HUDEP-2 (cell line): Measurements from ENCODE around the gene MIA3.
"Not testable (repeated sequence)": the region's sequence is repeated elsewhere in the genome, so short reads cannot be mapped to it uniquely, and the experiment has no call there.

ENCODE experiments used
- DNase-seq, 76 experiments: peaks; one replicate each; lab custom pipeline; 2025; ENCODE audit not compliant: unreplicated experiment in 76 of 76; lab: John Stamatoyannopoulos, UW

Gene MIA3, protein sequence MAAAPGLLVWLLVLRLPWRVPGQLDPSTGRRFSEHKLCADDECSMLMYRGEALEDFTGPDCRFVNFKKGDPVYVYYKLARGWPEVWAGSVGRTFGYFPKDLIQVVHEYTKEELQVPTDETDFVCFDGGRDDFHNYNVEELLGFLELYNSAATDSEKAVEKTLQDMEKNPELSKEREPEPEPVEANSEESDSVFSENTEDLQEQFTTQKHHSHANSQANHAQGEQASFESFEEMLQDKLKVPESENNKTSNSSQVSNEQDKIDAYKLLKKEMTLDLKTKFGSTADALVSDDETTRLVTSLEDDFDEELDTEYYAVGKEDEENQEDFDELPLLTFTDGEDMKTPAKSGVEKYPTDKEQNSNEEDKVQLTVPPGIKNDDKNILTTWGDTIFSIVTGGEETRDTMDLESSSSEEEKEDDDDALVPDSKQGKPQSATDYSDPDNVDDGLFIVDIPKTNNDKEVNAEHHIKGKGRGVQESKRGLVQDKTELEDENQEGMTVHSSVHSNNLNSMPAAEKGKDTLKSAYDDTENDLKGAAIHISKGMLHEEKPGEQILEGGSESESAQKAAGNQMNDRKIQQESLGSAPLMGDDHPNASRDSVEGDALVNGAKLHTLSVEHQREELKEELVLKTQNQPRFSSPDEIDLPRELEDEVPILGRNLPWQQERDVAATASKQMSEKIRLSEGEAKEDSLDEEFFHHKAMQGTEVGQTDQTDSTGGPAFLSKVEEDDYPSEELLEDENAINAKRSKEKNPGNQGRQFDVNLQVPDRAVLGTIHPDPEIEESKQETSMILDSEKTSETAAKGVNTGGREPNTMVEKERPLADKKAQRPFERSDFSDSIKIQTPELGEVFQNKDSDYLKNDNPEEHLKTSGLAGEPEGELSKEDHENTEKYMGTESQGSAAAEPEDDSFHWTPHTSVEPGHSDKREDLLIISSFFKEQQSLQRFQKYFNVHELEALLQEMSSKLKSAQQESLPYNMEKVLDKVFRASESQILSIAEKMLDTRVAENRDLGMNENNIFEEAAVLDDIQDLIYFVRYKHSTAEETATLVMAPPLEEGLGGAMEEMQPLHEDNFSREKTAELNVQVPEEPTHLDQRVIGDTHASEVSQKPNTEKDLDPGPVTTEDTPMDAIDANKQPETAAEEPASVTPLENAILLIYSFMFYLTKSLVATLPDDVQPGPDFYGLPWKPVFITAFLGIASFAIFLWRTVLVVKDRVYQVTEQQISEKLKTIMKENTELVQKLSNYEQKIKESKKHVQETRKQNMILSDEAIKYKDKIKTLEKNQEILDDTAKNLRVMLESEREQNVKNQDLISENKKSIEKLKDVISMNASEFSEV (N-terminal part only)

DNA sequence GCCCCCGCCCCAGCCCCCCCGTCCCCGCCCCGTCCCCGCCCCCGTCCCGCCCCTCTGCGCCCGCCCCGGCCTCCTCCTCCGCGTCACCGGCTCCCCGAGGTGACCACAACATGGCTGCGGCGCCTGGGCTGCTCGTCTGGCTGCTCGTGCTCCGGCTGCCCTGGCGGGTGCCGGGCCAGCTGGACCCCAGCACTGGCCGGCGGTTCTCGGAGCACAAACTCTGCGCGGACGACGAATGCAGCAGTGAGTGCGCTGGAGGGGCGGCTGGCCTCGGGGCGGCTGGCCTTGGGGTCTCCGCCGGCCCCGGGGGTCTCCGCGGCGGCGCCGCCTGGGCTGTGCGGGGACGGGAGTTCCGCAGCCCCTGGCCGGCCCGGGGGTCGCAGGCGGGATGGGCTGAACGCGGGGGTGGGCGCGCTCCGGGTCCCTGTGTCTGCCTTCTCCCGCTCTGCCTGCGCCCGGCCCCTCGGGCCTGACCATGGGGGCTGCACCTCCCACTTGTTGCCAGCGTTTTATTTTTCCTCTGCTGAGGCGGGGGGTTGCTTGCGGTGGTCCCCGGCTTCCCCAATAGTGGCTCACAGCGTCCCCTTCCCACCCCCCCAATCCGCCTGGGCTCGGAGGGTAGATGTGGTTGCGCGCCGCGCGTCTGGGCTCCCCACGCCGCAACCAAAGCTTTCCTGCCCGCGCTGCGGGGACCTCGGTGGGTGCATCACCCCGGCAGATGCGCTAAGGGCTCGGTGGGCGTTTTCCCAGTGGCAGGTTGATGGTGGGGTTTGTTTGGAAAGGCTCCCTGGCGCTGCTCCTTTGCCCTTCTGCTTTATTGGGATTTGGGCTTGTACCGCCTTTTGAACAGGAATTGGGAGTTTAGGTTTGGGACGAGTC is at the start of gene MIA3:
Gene MIA3, plus strand, starts transcription at position 97 of the 879 bp plus-strand sequence. Its CDS starts 14 bp downstream, at position 111.
- DNase-seq: peak in 39 of 76 experiments; percentile 33 to 90 (median 68)

DNA sequence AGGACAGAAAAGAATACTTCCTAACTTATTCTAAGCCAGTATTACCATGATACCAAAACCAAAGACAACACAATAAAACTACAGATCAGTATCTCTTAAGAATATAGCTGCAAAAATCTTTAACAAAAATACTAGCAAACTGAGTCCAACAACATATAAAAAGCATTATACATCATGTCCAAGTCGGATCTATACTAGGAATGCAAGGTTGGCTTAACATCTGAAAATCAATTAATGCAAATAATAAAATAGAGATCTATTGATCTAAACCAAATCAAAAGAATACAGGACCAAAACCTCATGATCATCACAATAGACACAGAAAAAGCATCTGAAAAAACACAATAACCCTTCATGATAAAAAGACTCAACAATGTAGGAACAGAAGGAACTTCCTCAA is 47.1 kb upstream of the MIA3 start:
- no peak for DNase-seq

DNA sequence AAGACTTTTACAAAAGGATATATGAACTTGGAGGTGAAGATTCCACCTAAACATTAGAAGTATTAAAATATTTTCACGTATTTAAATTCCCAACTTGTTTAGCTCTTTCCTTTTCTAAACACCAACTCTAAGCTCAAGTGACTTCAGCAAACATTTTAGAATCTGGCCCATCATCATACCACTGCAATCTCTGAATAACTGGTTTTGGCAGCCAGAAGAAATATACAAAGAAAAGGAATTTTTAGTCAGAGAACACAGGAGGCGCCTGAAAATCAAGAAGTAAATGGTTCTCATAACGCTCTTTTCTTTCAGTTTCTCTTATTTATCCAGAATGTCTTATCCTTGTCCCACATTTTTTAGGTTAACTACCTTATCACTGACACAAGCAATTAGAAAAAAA is 38.6 kb upstream of the MIA3 start:
- DNase-seq: no peak

DNA sequence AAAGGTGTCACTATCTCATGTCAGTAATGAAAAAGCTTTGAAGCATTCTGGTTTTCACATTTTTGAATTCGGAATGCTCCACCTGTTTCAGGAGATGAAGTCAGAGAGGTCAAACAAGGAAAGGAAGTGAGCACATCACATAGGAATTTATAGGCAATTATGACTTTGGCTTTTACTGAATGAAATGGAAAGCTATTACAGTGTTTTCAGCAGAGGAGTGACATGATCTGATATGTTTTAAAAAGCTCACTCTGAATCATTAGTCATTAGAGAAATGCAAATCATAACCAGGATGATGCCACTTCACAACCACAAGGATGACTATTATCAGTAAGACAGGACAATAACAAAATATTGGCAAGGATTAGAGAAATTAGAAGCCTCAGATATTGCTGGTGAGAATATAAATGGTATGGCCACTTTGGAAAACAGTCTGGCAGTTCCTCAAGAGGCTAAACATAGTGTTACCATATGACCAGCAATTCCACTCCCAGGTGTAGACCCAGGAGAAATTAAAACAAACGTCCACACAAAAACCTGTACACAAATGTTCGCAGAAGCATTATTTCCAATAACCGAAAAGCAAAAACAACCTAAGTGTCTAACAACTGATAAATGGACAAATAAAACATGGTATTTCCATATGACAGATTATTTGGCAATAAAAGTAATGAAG is 35.7 kb upstream of the MIA3 start:
- no peak for DNase-seq

DNA sequence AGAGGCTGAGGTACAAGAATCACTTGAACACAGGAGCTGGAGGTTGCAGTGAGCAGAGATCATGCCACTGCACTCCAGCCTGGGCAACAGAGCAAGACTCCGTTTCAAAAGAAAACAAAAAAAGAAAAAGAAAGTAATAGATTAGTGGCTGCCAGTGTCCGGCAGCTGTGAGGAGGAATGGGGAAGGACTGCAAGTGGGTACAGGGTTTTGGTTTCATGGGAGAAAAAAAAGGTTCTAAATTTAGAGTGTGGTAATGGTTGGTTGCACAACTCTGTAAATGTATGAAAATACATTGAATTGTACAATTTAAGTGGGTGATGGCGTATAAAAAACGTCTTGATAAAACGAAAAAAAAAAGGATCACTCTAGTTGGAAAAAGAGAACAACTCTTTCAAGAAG is 34.8 kb upstream of the MIA3 start:
- DNase-seq: no peak

DNA sequence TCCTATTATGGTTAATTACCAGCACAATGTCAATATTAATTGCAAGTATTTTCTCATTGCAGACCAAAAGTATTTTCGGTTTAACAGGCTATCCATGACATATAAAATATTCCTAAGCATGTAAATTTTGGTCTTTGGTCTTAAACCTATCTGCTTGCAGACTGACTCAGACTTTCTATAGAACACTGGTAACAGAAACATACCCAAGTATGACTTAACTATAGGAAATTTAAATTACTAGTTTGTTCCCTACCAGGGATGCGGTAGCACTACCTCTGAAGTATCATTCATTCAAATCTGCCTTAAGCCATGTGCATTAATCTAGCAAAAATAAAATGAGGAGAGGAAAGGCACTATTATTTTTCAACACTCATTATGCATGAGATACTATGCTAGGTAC is 31.1 kb upstream of the MIA3 start:
- DNase-seq: no peak

DNA sequence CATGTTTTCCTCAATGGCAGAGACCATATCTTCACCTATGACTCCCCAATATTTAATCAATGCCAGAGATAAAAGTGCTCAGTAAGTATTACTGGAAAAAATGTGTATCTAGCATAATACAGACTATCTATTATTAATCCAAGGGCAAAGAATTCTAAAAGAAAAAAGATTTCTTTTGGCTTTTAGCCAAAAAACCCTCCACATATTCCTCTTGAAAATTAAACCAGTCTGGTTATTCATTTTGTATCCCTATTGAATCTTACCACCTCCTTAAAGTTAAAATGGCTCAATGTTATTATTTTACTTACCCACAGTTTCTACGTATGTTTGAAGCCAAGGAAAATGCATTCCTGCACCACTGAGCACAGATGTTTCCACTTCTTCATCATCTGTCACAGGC is 29.8 kb upstream of the MIA3 start:
- no peak for DNase-seq

DNA sequence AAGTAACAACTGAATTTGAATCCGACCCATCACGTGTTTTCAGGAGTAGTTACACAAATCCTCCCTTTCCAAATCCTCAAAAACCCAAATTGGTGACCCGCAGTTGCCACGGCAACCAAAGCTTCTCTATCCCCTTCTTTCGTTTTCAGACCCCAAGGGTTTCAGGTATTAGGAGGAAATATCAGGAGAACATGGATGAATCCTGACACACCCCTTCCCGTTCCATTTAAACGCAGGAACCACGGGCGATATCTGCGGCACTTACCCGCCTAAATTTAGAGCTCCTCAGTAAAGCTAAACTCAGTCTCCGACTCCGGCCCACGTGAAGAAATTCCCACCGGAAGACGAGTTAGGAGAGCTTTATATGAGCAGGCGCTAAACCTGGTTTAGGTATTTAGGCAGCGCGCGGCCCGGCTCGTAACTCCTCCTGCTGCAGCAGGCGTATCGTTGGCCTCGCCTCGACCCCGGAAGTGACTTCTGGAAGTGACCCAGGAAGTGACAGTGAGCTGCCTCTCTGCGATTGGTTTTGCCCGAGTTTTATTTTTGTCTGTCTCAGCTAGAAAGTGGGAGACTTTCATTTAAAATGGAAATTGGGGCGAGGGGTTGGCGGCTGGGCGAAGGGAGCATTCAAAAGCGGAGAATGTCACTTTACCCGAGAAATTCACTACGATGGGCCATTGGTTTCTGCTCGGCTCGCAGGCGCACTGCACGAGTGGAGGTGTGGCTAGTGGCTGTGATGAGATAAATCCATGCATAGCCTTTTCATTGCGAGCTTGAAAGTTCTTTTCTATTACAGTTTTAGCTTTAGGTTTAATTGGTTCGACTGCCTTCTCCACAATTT is 28.2 kb upstream of the MIA3 start, which contains the start of gene TAF1A:
Gene TAF1A, minus strand, starts transcription at position 472 of the 841 bp plus-strand sequence.
- peak in 75 of 76 experiments; percentile 2 to 84 (median 67) for DNase-seq

DNA sequence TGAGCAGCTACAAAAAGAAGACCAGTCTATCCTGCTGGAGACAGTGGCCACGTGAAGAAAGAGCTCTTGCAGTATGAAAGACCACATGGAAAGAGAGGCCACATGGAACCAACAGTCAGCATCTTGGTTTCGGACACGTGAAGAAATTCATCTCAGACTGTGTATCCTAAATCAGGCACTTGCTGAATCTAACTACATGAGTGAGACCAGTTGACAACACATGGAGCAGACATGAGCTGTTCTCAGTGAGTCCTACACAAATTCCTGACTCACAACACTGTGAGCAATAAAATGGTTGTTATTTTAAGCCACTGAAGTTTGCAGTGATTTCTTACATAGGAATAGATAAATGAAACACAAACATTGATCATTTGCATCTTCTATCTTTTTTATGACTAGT is 25.7 kb upstream of the MIA3 start:
- no peak for DNase-seq

DNA sequence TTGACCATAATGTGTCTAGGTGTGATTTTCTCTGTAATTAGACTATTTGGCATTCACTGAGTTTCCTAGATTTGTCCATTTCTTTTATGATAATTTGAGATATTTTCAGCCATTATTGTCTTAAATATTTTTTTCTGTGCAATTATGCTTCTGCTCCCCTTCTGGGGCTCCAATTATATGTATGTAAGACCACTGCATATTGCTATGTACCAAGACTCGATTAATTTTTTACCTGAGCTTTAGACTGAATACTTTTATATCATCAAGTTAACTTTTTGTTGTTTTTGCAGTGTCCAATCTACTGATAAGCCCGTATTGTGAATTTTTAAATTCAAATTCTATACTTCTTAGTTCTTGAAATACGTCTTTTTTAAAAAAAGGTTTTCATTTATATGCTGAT is 23.1 kb upstream of the MIA3 start:
- no peak for DNase-seq

DNA sequence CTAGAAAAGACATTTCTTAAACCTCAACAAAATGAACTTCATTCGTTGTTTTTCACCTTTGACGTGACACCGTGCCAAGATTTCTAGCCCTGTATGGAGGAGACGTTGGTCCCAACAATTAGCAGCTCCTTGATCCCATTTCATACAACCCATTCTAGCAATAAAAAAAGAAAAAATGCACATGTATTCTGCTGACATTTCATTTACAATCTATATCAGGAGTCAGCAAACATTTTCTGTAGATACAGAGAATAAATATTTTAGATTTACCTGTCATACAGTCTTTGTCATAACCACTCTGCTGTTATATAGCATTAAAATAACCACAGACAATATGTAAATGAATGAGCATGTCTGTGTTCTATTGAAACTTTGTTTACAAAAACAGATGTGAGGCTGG is 21.2 kb upstream of the MIA3 start:
- DNase-seq: no peak

DNA sequence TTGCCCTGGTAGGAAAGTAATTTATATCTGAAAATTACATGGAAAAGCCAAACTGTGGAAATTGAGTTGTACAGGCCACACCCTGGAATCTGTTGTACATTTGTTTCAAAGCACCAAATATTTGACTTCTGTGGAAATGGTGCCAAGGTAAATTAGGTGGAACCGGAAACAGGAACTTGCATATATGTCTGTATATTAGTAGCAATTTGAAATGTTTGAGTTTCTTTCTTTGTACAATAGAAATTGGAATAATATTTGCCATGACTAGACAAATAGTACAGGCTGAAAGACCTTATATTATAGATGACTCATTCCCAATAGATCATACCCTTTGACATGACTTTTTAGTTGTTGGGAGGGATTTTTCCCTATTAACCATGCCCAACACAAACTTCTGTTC is 17.6 kb upstream of the MIA3 start:
- DNase-seq: no peak

DNA sequence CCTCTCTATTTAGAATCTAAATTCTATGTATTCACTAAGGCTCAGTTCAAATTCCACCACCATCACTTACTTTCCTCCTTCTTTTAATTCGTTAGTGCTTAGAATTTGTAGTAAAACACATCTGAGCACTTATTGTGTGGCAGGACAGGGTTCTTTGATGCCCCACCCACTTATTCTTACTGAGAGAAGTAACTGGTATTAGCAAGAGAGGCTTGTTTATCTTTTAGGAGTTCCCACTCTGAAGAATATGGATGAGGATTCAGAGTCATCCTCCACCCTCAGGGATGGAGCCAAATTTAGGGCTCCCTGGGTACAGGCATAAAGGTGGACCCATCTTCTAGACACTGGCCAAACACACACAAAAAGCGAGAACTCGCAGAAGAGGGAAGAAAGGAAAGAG is 16.6 kb upstream of the MIA3 start:
- no peak for DNase-seq

DNA sequence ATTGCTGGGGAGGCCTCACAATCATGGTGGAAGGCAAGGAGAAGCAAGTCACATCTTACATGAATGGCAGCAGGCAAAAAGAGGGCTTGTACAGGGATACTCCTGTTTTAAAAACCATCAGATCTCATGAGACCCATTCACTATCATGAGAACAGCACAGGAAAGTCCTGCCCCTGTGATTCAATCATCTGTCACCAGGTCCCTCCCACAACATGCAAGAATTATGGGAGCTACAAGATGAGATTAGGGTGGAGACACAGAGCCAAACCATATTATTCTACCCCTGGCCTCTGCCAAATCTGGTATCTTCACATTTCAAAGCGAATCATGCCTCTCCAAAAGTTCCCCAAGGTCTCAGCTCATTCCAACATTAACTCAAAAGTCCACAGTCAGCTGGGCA is 11.1 kb upstream of the MIA3 start:
- no peak for DNase-seq

DNA sequence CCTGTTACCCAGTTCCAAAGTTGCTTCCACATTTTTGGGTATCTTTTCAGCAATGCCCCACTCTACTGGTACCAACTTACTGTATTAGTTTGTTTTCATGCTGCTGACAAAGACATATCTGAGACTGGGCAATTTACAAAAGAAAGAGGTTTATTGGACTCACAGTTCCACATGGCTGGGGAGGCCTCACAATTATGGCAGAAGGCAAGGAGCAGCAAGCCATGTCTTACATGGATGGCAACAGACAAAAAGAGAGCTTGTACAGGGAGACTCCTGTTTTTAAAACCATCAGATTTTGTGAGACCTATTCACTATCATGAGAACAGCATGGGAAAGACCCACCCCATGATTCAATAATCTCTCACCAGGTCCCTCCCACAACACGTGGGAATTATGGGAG is 8.8 kb upstream of the MIA3 start:
- not testable (repeated sequence) for DNase-seq

DNA sequence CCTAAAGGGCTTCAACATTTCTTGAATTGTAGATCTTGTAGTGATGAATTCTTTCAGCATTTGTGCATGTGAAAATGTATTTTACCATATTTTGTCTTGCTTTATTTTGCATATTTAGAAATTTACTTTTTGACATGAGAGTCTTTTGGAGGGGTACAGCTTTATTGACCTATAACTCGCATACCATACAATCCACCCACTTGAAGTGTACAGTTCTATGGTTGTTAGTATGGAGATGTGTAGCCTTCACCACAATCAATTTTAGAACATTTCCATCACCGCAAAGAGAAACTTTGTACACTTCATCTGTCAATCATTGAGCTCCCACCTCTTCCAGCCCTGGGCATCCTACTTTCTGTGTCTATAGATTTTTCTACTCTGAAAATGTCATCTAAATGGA is 7.2 kb upstream of the MIA3 start:
- no peak for DNase-seq

DNA sequence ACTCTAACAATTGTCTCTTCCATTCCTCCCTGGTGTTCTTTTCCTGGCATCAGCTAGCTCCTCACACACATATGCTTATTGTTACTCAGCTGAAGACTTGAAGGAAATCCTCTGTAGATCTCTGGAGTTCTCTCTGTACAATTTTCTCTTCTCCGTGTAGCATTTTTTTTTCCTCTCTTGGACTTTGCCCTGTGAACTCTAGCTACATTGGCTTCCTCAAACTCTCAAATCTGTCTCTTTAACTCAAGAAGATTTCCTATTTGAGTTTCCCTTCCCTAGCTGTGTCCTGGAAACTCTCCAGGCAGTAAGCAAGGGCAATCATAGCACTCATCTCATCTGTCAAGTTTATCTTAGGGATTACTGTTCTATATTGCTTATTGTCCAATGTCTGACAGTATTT is 4.3 kb upstream of the MIA3 start:
- no peak for DNase-seq

DNA sequence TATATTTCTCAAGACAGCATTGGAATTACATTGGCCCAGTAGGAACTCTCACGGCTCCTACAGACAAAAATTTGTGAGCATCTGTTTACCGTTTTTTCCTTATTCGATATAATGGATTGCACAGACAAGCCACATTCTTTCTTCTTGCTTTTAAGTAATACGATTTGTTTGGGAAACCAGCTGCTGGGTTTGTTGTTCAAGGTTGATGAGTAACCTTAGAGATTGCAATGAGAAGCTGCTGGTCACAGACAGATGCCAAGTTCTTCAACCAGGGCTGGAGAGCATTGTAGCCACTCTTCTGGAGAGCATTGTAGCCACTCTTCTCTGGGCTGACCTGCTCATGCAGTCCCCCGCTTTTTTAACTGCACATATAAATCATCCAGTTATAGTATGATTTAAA is 1.4 kb upstream of the MIA3 start:
- DNase-seq: no peak
